Activated naive CD8-positive, alpha-beta T cell treated with anti-CD3 and anti-CD28 coated beads for 36 hours (primary cell): ENCODE results near the gene FMN1. TPM values are rescaled to one million over a fixed set of nuclear protein-coding genes. Genes with fewer than 3 reads are reported as not detected.

Experiments
- DNase-seq: peaks from one replicate; pipeline ENCODE4 v3.0.0; 2021
- H3K27ac Mint-ChIP-seq: one replicate; pipeline ENCODE4 v1.8.0; 2022; ENCODE audit warnings: mild to moderate bottlenecking, moderate library complexity, mixed read lengths
- H3K27me3 Mint-ChIP-seq: one replicate; pipeline ENCODE4 v1.8.0; 2022; ENCODE audit warnings: mild to moderate bottlenecking, mixed read lengths
- H3K36me3 Mint-ChIP-seq: one replicate; pipeline ENCODE4 v1.8.0; 2021; ENCODE audit warnings: mild to moderate bottlenecking, mixed read lengths
- H3K4me1 Mint-ChIP-seq: one replicate; pipeline ENCODE4 v1.8.0; 2021; ENCODE audit warnings: mixed read lengths
- H3K4me3 Mint-ChIP-seq: one replicate; pipeline ENCODE4 v1.8.0; 2022; ENCODE audit warnings: mild to moderate bottlenecking, moderate library complexity, mixed read lengths
- H3K9me3 Mint-ChIP-seq: one replicate; pipeline ENCODE4 v1.8.0; 2022; ENCODE audit warnings: mixed read lengths
- total RNA-seq, 2 experiments: library from RNA; stranded (reverse); gene quantifications; one replicate each; pipeline ENCODE4 v1.2.3, GENCODE V29; 2021

The FMN1 gene
- total RNA-seq, 2 experiments from 2014 or later, result 0.14 to 0.31 TPM

GRCh38 chr15:32941823-32942222, 252.7 kb downstream of the FMN1 start:
- no peaks in the 10 kb centered on the region for H3K4me1 Mint-ChIP-seq
- no peak overlapping the region for H3K4me3 Mint-ChIP-seq
- no peaks in the 10 kb centered on the region for H3K36me3 Mint-ChIP-seq
- H3K27ac Mint-ChIP-seq, result no peak overlapping the region
- H3K9me3 Mint-ChIP-seq, result no peaks in the 10 kb centered on the region
- no peak for DNase-seq
- H3K27me3 Mint-ChIP-seq, result peaks cover 6% of the 10 kb centered on the region

- Mint-ChIP-seq H3K27me3 (peaks cover 21% of the 10 kb centered on the region), H3K36me3 (no peaks in the 10 kb centered on the region), H3K4me3 (no peak overlapping the region), H3K27ac (no peak overlapping the region), H3K4me1 (no peaks in the 10 kb centered on the region), H3K9me3 (peaks cover 10% of the 10 kb centered on the region)
- no peak for DNase-seq
Observed at GRCh38 chr15:32936976-32937375, 257.5 kb downstream of the FMN1 start.

- Mint-ChIP-seq H3K4me3 (no peak overlapping the region), H3K27ac (no peak overlapping the region), H3K4me1 (no peaks in the 10 kb centered on the region)
Observed at GRCh38 chr15:32936283-32936918, 258.1 kb downstream of the FMN1 start.

GRCh38 chr15:32935139-32935538, 259.4 kb downstream of the FMN1 start:
- Mint-ChIP-seq H3K27me3 (peaks cover 21% of the 10 kb centered on the region), H3K9me3 (peaks cover 10% of the 10 kb centered on the region), H3K27ac (no peak overlapping the region), H3K36me3 (no peaks in the 10 kb centered on the region), H3K4me1 (no peaks in the 10 kb centered on the region), H3K4me3 (no peak overlapping the region)
- no peak for DNase-seq

More at GRCh38 chr15:32936283-32936918, 258.1 kb downstream of the FMN1 start:
- Mint-ChIP-seq H3K9me3 (peaks cover 10% of the 10 kb centered on the region), H3K27me3 (peaks cover 21% of the 10 kb centered on the region), H3K36me3 (no peaks in the 10 kb centered on the region)
- DNase-seq, result no peak

- DNase-seq, result no peak
- H3K36me3 Mint-ChIP-seq, result no peaks in the 10 kb centered on the region
- H3K4me3 Mint-ChIP-seq, result no peak overlapping the region
- peaks cover 10% of the 10 kb centered on the region for H3K9me3 Mint-ChIP-seq
- no peak overlapping the region for H3K27ac Mint-ChIP-seq
- peaks cover 21% of the 10 kb centered on the region for H3K27me3 Mint-ChIP-seq
- no peaks in the 10 kb centered on the region for H3K4me1 Mint-ChIP-seq
Observed at GRCh38 chr15:32933236-32933635, 261.3 kb downstream of the FMN1 start.

GRCh38 chr15:32928876-32929275, 265.6 kb downstream of the FMN1 start:
- no peak for DNase-seq
- Mint-ChIP-seq H3K9me3 (no peaks in the 10 kb centered on the region), H3K27ac (no peak overlapping the region), H3K27me3 (no peaks in the 10 kb centered on the region), H3K36me3 (no peaks in the 10 kb centered on the region), H3K4me3 (no peak overlapping the region), H3K4me1 (no peaks in the 10 kb centered on the region)

GRCh38 chr15:32927124-32927523, 267.4 kb downstream of the FMN1 start:
- DNase-seq, result no peak
- Mint-ChIP-seq H3K36me3 (no peaks in the 10 kb centered on the region), H3K27me3 (no peaks in the 10 kb centered on the region), H3K27ac (no peak overlapping the region), H3K9me3 (no peaks in the 10 kb centered on the region), H3K4me3 (no peak overlapping the region), H3K4me1 (no peaks in the 10 kb centered on the region)

- H3K9me3 Mint-ChIP-seq, result no peaks in the 10 kb centered on the region
- H3K4me3 Mint-ChIP-seq, result no peak overlapping the region
- DNase-seq, result no peak
- no peaks in the 10 kb centered on the region for H3K27me3 Mint-ChIP-seq
- H3K36me3 Mint-ChIP-seq, result no peaks in the 10 kb centered on the region
- no peak overlapping the region for H3K27ac Mint-ChIP-seq
- no peaks in the 10 kb centered on the region for H3K4me1 Mint-ChIP-seq
Observed at GRCh38 chr15:32923176-32923575, 271.3 kb downstream of the FMN1 start.

GRCh38 chr15:32922541-32922940, 272.0 kb downstream of the FMN1 start:
- H3K4me3 Mint-ChIP-seq, result no peak overlapping the region
- no peaks in the 10 kb centered on the region for H3K36me3 Mint-ChIP-seq
- no peaks in the 10 kb centered on the region for H3K9me3 Mint-ChIP-seq
- DNase-seq, result no peak
- no peaks in the 10 kb centered on the region for H3K27me3 Mint-ChIP-seq
- H3K27ac Mint-ChIP-seq, result no peak overlapping the region
- H3K4me1 Mint-ChIP-seq, result no peaks in the 10 kb centered on the region

- Mint-ChIP-seq H3K4me3 (no peak overlapping the region), H3K36me3 (no peaks in the 10 kb centered on the region), H3K27ac (no peak overlapping the region), H3K27me3 (no peaks in the 10 kb centered on the region), H3K9me3 (no peaks in the 10 kb centered on the region), H3K4me1 (no peaks in the 10 kb centered on the region)
- no peak for DNase-seq
Observed at GRCh38 chr15:32919749-32920414, 274.6 kb downstream of the FMN1 start.

GRCh38 chr15:32918547-32918946, 276.0 kb downstream of the FMN1 start:
- no peak overlapping the region for H3K4me3 Mint-ChIP-seq
- no peaks in the 10 kb centered on the region for H3K27me3 Mint-ChIP-seq
- no peak overlapping the region for H3K27ac Mint-ChIP-seq
- H3K9me3 Mint-ChIP-seq, result no peaks in the 10 kb centered on the region
- H3K36me3 Mint-ChIP-seq, result no peaks in the 10 kb centered on the region
- no peak for DNase-seq
- no peaks in the 10 kb centered on the region for H3K4me1 Mint-ChIP-seq

- Mint-ChIP-seq H3K9me3 (no peaks in the 10 kb centered on the region), H3K4me3 (no peak overlapping the region), H3K27ac (no peak overlapping the region), H3K27me3 (no peaks in the 10 kb centered on the region), H3K36me3 (no peaks in the 10 kb centered on the region), H3K4me1 (no peaks in the 10 kb centered on the region)
- no peak for DNase-seq
Observed at GRCh38 chr15:32910839-32911238, 283.7 kb downstream of the FMN1 start.

- H3K4me1 Mint-ChIP-seq, result no peaks in the 10 kb centered on the region
- H3K9me3 Mint-ChIP-seq, result no peaks in the 10 kb centered on the region
- H3K27me3 Mint-ChIP-seq, result no peaks in the 10 kb centered on the region
- H3K27ac Mint-ChIP-seq, result no peak overlapping the region
- DNase-seq, result no peak
- no peak overlapping the region for H3K4me3 Mint-ChIP-seq
- H3K36me3 Mint-ChIP-seq, result no peaks in the 10 kb centered on the region
Observed at GRCh38 chr15:32909431-32909830, 285.1 kb downstream of the FMN1 start.

- no peaks in the 10 kb centered on the region for H3K9me3 Mint-ChIP-seq
- no peaks in the 10 kb centered on the region for H3K27me3 Mint-ChIP-seq
- no peak for DNase-seq
- H3K36me3 Mint-ChIP-seq, result no peaks in the 10 kb centered on the region
- H3K4me1 Mint-ChIP-seq, result no peaks in the 10 kb centered on the region
- no peak overlapping the region for H3K27ac Mint-ChIP-seq
- H3K4me3 Mint-ChIP-seq, result no peak overlapping the region
Observed at GRCh38 chr15:32908872-32909271, 285.6 kb downstream of the FMN1 start.

GRCh38 chr15:32908135-32908801, 286.2 kb downstream of the FMN1 start:
- no peaks in the 10 kb centered on the region for H3K36me3 Mint-ChIP-seq
- no peaks in the 10 kb centered on the region for H3K4me1 Mint-ChIP-seq
- H3K27ac Mint-ChIP-seq, result no peak overlapping the region
- no peak overlapping the region for H3K4me3 Mint-ChIP-seq
- no peak for DNase-seq
- no peaks in the 10 kb centered on the region for H3K9me3 Mint-ChIP-seq
- H3K27me3 Mint-ChIP-seq, result no peaks in the 10 kb centered on the region

- H3K36me3 Mint-ChIP-seq, result no peaks in the 10 kb centered on the region
Observed at GRCh38 chr15:32905481-32905880, 289.0 kb downstream of the FMN1 start.

More at GRCh38 chr15:32905481-32905880, 289.0 kb downstream of the FMN1 start:
- peaks cover 4% of the 10 kb centered on the region for H3K27me3 Mint-ChIP-seq
- H3K27ac Mint-ChIP-seq, result no peak overlapping the region
- no peaks in the 10 kb centered on the region for H3K9me3 Mint-ChIP-seq
- H3K4me1 Mint-ChIP-seq, result no peaks in the 10 kb centered on the region
- DNase-seq, result no peak
- H3K4me3 Mint-ChIP-seq, result no peak overlapping the region
